ENCODE data around the gene EZR.
A peak's percentile ranks its signal among the peaks of the same experiment; 100 is the strongest.

EZR gene

DNA sequence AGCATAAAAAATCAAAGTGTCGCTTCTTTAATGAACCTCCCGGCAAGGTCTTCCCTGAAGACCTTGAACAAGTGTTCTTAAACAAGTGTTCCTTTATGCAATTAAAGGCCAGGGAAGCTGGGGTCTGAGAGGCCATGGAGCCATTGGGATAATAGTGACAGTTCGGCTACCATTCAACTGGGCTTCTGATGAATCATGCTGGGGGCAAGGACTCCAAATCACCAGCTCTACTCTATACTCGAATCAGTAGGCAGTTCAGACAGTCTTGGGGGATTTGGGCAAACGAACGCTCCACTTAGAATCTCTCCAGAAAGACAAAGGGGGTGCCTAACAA lies 34.7 kb upstream of the EZR start:
- peaks cover 43 to 45% of the 10 kb centered on the region in 2 donors for H3K4me1 ChIP-seq (ENCODE audit: control insufficient read depth in 1 of 2, insufficient read depth in 2 of 2, low read length in 2 of 2)
- peak overlapping the region; percentile 32 to 68 for H3K4me3 ChIP-seq (ENCODE audit: low read depth in 1 of 2, low read length in 2 of 2)
- peak overlapping the region; percentile 33 for H3K27ac ChIP-seq (ENCODE audit: low read depth, low read length)

DNA sequence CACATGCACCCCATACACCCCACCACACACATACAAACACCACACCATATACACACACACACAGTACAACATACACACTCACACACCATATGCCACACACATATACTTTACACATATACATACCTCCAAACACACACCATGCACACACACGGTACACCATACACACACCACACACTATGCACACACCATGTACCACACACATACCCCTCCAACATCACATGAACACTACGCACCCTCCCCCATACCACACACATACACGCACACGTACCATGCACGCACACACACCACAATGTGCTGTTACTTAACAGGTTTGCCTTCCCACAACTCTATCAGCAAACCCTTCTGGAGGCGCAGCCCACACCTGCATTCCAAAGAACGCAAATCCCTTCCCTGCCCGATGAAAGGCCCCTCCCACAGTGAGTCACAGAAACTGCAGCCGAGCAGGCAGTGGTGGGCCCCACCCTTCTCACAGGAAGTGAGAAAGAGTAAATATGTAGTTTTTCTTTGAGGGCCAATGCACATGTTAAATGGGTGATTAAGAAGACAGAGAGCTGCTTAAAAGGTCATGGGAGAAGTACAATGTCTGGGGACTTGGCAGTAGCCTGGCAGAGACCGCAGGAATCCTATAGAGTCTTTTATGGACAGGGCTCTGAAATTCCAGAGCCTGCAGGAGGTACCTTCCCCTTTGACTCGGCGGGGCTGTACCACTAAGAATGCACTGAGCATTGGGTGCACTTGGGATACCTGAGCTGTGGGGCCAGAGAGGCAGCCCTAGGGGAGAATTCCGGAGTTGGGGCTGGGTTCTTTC lies 34.1 kb upstream of the EZR start:
- Histone ChIP-seq H3K36me3 (ENCODE audit: control insufficient read depth in 1 of 2, insufficient read depth in 2 of 2, low read length in 2 of 2) (no peaks in the 10 kb centered on the region), H3K9ac (ENCODE audit: low read depth in 1 of 2, low read length in 2 of 2) (peak overlapping the region; percentile 76 to 77), H3K27me3 (ENCODE audit: control insufficient read depth in 1 of 2, insufficient read depth in 2 of 2, low read length in 2 of 2) (no peaks in the 10 kb centered on the region), H3K9me3 (ENCODE audit: control insufficient read depth in 1 of 2, low read length in 2 of 2) (no peaks in the 10 kb centered on the region), H3K27ac (ENCODE audit: low read depth, low read length) (peak overlapping the region; percentile 67), H3K4me3 (ENCODE audit: low read depth in 1 of 2, low read length in 2 of 2) (peak overlapping the region; percentile 41 to 68), H3K4me1 (ENCODE audit: control insufficient read depth in 1 of 2, insufficient read depth in 2 of 2, low read length in 2 of 2) (peaks cover 43 to 45% of the 10 kb centered on the region in 2 donors)

More for the DNA sequence above, 34.7 kb upstream of the EZR start:
- Histone ChIP-seq H3K27me3 (ENCODE audit: control insufficient read depth in 1 of 2, insufficient read depth in 2 of 2, low read length in 2 of 2) (no peaks in the 10 kb centered on the region), H3K36me3 (ENCODE audit: control insufficient read depth in 1 of 2, insufficient read depth in 2 of 2, low read length in 2 of 2) (no peaks in the 10 kb centered on the region), H3K9ac (ENCODE audit: low read depth in 1 of 2, low read length in 2 of 2) (peak overlapping the region; percentile 76 to 77), H3K9me3 (ENCODE audit: control insufficient read depth in 1 of 2, low read length in 2 of 2) (no peaks in the 10 kb centered on the region)

DNA sequence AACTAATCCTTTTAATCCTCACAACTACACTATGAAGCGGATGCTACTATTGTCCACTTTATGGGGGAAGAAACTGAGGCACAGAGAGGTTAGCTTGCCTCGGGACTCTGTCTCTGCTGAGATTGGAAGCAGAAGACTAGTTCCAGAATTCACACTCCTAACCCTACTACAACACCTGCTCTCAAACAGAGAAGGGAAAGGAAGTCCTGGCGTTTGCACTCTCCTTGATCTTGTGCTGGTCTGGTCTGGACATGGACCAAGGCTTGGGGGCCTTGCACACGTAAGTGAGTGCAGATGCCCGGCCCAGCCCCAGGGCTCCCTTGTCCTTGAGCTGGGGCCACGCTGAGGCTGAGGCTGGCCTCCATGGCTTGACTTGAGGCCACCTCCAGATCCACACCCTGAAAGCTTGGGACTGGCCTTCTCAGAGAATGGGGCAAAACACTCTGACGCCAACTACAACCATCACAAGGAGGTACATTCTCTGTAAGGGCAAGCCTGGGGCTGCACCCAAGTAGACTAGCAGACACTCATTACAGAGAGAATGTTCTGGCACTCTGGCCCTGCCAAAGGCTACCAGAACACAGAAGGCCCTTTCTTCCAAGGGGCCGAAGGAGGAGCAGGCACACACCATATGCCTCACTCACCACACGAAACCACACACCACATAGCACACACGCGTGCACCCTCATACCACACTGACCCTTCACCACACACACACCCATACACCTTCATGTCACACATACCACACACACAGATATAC lies 33.3 kb upstream of the EZR start:
- peak overlapping the region; percentile 76 to 77 for H3K9ac ChIP-seq (ENCODE audit: low read depth in 1 of 2, low read length in 2 of 2)
- H3K27ac ChIP-seq (ENCODE audit: low read depth, low read length): peak overlapping the region; percentile 67
- peaks cover 43 to 45% of the 10 kb centered on the region in 2 donors for H3K4me1 ChIP-seq (ENCODE audit: control insufficient read depth in 1 of 2, insufficient read depth in 2 of 2, low read length in 2 of 2)

DNA sequence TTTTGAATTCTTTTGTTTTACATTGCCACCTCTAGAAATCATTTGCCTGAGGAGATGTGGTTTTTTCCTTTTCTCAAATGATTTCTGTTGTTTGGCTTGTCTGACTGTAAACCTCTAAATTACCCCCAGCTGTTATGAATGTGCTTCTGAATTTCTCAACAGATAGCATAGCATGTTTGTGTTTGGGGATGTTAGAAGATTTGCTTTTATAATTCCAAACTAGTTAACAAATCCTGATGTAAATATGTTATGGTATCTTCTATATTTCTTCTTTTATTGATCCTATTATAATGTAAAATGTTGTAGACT lies 31.6 kb upstream of the EZR start:
- H3K9me3 ChIP-seq (ENCODE audit: control insufficient read depth in 1 of 2, low read length in 2 of 2): no peaks in the 10 kb centered on the region
- H3K36me3 ChIP-seq (ENCODE audit: control insufficient read depth in 1 of 2, insufficient read depth in 2 of 2, low read length in 2 of 2): no peaks in the 10 kb centered on the region
- H3K9ac ChIP-seq (ENCODE audit: low read depth in 1 of 2, low read length in 2 of 2): peak overlapping the region; percentile 49 to 58
- peak overlapping the region in 1 of 2 donors; percentile 41 for H3K4me3 ChIP-seq (ENCODE audit: low read depth in 1 of 2, low read length in 2 of 2)
- H3K4me1 ChIP-seq (ENCODE audit: control insufficient read depth in 1 of 2, insufficient read depth in 2 of 2, low read length in 2 of 2): peaks cover 43 to 45% of the 10 kb centered on the region in 2 donors
- H3K27me3 ChIP-seq (ENCODE audit: control insufficient read depth in 1 of 2, insufficient read depth in 2 of 2, low read length in 2 of 2): no peaks in the 10 kb centered on the region
- H3K27ac ChIP-seq (ENCODE audit: low read depth, low read length): peak overlapping the region; percentile 88

More for the DNA sequence above, 33.3 kb upstream of the EZR start:
- Histone ChIP-seq H3K4me3 (ENCODE audit: low read depth in 1 of 2, low read length in 2 of 2) (peak overlapping the region; percentile 41 to 68), H3K27me3 (ENCODE audit: control insufficient read depth in 1 of 2, insufficient read depth in 2 of 2, low read length in 2 of 2) (no peaks in the 10 kb centered on the region), H3K9me3 (ENCODE audit: control insufficient read depth in 1 of 2, low read length in 2 of 2) (no peaks in the 10 kb centered on the region), H3K36me3 (ENCODE audit: control insufficient read depth in 1 of 2, insufficient read depth in 2 of 2, low read length in 2 of 2) (no peaks in the 10 kb centered on the region)

DNA sequence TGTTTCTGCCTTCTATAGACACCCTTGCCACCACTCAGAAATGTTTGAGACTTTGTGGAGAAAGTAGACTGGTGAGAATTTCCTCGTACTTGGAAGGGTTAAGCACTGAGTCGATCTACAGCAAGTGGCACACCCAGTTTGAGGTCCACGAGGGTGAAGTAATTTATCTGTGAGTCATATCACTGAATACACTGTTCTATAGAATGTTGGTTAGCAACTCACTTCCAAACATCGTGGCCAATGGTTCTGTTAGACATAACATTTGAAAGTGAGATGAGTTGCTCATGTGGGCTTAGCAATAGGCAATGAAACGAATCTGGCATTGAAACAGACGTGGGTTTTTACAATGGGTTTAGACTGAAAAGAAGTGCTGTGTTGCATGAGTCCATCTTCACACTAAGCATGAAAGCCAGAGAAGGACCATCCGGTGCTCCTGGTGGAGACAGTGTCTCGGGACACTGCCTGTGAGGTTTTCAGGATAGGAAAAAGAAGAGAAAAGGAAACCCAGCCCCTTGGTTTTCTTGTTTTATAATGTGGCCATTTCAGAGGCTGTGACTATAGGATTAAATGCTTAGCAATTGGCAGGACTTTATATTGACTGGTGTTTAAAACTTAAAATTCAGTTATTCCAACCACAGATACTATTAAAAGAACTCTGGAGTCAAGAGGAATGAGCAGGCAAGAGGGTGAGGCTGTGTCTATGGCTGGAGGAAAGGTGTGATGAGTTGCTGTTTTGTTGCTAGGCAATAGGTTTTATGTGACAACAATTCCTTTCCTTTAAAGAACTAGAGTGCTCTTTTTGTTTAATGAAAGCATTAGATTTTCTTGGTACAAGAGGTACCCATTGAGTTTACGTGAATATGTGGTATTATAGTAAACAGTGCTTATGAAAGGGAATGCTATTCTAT lies 31.0 kb upstream of the EZR start:
- H3K36me3 ChIP-seq (ENCODE audit: control insufficient read depth in 1 of 2, insufficient read depth in 2 of 2, low read length in 2 of 2): no peaks in the 10 kb centered on the region
- H3K27me3 ChIP-seq (ENCODE audit: control insufficient read depth in 1 of 2, insufficient read depth in 2 of 2, low read length in 2 of 2): no peaks in the 10 kb centered on the region
- no peaks in the 10 kb centered on the region for H3K9me3 ChIP-seq (ENCODE audit: control insufficient read depth in 1 of 2, low read length in 2 of 2)
- H3K27ac ChIP-seq (ENCODE audit: low read depth, low read length): peak overlapping the region; percentile 88
- H3K4me1 ChIP-seq (ENCODE audit: control insufficient read depth in 1 of 2, insufficient read depth in 2 of 2, low read length in 2 of 2): peaks cover 43 to 45% of the 10 kb centered on the region in 2 donors
- H3K4me3 ChIP-seq (ENCODE audit: low read depth in 1 of 2, low read length in 2 of 2): peak overlapping the region; percentile 38 to 41
- peak overlapping the region; percentile 49 to 58 for H3K9ac ChIP-seq (ENCODE audit: low read depth in 1 of 2, low read length in 2 of 2)

DNA sequence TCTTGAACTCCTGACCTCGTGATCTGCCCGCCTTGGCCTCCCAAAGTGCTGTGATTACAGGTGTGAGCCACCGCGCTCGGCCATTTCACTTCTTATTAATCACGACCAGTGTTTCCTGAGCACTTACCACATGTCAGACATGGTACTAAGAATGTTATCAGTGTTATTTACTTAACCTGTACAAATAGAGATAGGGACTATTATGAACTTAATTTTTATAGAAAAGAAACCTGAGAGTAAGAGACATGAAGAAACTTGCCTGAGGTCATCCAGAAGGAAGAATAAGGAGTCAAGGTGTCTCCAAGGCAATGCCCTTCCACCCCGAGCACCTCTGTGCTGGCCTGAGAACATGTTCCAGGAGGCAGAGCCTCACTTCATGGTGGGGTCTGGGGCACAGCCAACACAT lies 29.3 kb upstream of the EZR start:
- H3K4me1 ChIP-seq (ENCODE audit: control insufficient read depth in 1 of 2, insufficient read depth in 2 of 2, low read length in 2 of 2): peaks cover 29 to 31% of the 10 kb centered on the region in 2 donors
- H3K27me3 ChIP-seq (ENCODE audit: control insufficient read depth in 1 of 2, insufficient read depth in 2 of 2, low read length in 2 of 2): no peaks in the 10 kb centered on the region
- H3K9me3 ChIP-seq (ENCODE audit: control insufficient read depth in 1 of 2, low read length in 2 of 2): no peaks in the 10 kb centered on the region
- H3K4me3 ChIP-seq (ENCODE audit: low read depth in 1 of 2, low read length in 2 of 2): no peak overlapping the region
- H3K27ac ChIP-seq (ENCODE audit: low read depth, low read length): peak overlapping the region; percentile 12
- H3K9ac ChIP-seq (ENCODE audit: low read depth in 1 of 2, low read length in 2 of 2): no peak overlapping the region
- no peaks in the 10 kb centered on the region for H3K36me3 ChIP-seq (ENCODE audit: control insufficient read depth in 1 of 2, insufficient read depth in 2 of 2, low read length in 2 of 2)

DNA sequence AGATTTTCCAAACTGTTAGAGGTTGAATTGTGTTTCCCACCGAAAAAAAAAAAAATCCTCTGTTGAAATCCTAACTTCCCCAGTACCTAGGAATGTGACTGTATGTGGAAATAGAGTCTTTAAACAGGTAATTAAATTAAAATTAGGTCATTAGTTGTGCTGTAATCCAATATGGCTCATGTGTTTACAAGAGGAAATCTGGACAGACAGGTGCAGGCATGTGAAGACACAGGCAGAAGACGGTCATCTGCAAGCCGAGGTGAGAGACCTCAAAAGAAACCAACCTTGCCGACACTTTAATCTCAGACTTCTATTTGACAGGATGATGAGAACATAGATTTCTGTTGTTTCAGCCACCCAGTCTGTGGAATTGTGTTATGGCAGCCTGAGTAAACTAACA lies 28.6 kb upstream of the EZR start:
- Histone ChIP-seq H3K27ac (ENCODE audit: low read depth, low read length) (no peak overlapping the region), H3K9ac (ENCODE audit: low read depth in 1 of 2, low read length in 2 of 2) (no peak overlapping the region), H3K9me3 (ENCODE audit: control insufficient read depth in 1 of 2, low read length in 2 of 2) (no peaks in the 10 kb centered on the region), H3K36me3 (ENCODE audit: control insufficient read depth in 1 of 2, insufficient read depth in 2 of 2, low read length in 2 of 2) (no peaks in the 10 kb centered on the region), H3K4me1 (ENCODE audit: control insufficient read depth in 1 of 2, insufficient read depth in 2 of 2, low read length in 2 of 2) (peaks cover 22 to 26% of the 10 kb centered on the region in 2 donors), H3K27me3 (ENCODE audit: control insufficient read depth in 1 of 2, insufficient read depth in 2 of 2, low read length in 2 of 2) (no peaks in the 10 kb centered on the region), H3K4me3 (ENCODE audit: low read depth in 1 of 2, low read length in 2 of 2) (no peak overlapping the region)

DNA sequence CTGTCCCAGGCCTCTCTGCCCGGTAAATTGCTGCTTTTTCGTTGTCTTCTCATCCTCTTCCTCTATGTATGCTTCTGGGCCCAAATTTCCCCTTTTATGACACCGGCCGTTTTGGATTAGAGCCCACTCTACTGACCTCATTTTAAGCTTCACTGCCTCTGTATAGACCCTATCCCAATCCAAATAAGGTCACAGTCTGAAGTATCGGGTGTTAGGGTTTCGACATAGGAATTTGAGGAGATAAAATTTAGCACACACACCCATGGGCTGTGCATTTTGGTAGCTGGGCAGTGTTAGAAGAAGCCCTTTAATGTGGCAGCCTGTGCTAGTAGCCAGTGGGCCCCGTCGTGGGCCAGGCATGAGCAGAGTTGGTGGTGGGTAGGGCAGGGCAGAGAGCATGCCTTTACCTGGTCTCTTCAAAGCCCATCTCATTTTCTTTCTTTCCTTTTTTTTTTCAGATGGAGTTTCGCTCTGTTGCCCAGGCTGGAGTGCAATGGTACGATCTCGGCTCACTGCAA lies 27.9 kb upstream of the EZR start:
- Histone ChIP-seq H3K27ac (ENCODE audit: low read depth, low read length) (no peak overlapping the region), H3K9ac (ENCODE audit: low read depth in 1 of 2, low read length in 2 of 2) (no peak overlapping the region), H3K4me3 (ENCODE audit: low read depth in 1 of 2, low read length in 2 of 2) (no peak overlapping the region), H3K9me3 (ENCODE audit: control insufficient read depth in 1 of 2, low read length in 2 of 2) (no peaks in the 10 kb centered on the region), H3K4me1 (ENCODE audit: control insufficient read depth in 1 of 2, insufficient read depth in 2 of 2, low read length in 2 of 2) (peaks cover 16 to 20% of the 10 kb centered on the region in 2 donors), H3K36me3 (ENCODE audit: control insufficient read depth in 1 of 2, insufficient read depth in 2 of 2, low read length in 2 of 2) (no peaks in the 10 kb centered on the region), H3K27me3 (ENCODE audit: control insufficient read depth in 1 of 2, insufficient read depth in 2 of 2, low read length in 2 of 2) (no peaks in the 10 kb centered on the region)

DNA sequence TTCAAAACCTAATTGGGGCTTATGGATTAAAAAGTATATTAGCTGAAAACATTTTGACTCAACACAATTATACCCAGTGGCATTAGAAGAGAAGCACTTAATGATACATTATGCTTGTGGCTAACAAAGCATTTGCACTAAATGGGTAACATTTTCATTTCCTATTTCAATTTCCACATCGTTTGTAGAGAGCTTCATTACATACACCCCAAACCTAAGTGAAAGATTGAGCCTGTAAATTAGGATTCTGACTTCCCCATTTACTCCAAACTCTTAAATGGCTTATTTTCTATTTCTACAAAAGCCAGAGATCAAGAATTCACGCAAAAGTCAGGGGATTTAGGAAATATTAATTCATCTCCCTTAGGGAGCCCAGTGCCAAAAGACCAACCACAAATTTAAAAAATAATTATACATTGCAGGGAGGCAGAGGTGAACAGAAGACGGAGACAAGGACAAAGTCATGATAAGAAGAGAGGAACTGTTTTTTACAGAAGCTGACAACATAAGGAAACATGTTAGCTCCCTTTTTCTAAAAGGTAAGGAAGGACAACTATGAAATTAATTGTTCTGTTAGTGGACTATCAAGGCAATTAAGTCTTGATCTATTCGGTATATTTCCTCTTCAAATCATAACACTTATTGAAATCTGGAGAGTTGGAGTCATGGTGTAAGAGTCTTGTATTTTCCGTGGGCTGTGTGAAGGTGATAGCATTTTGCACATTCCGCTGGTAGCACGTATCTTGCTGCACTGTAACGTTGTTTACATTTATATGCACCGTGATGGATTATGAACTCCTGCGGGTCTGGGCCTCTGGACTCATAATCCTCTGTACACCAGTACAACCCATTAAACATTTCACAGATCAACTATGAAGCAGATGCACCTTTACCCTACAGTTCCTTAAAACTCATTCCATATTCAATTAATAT lies 24.8 kb upstream of the EZR start:
- Histone ChIP-seq H3K4me1 (ENCODE audit: control insufficient read depth in 1 of 2, insufficient read depth in 2 of 2, low read length in 2 of 2) (no peaks in the 10 kb centered on the region), H3K36me3 (ENCODE audit: control insufficient read depth in 1 of 2, insufficient read depth in 2 of 2, low read length in 2 of 2) (no peaks in the 10 kb centered on the region), H3K27ac (ENCODE audit: low read depth, low read length) (no peak overlapping the region), H3K9ac (ENCODE audit: low read depth in 1 of 2, low read length in 2 of 2) (no peak overlapping the region), H3K4me3 (ENCODE audit: low read depth in 1 of 2, low read length in 2 of 2) (no peak overlapping the region), H3K27me3 (ENCODE audit: control insufficient read depth in 1 of 2, insufficient read depth in 2 of 2, low read length in 2 of 2) (no peaks in the 10 kb centered on the region), H3K9me3 (ENCODE audit: control insufficient read depth in 1 of 2, low read length in 2 of 2) (peaks cover 0 to 4% of the 10 kb centered on the region in 2 donors)
